C4-2B (cell line): ENCODE measurements around the gene ALDH1L1.

ENCODE experiments used
- H3K27ac ChIP-seq: fragments of 450-650 bp; 2 replicates; pipeline ENCODE4 v1.5.1; 2017
- CTCF ChIP-seq: fragments of 450-650 bp; conservative IDR thresholded peaks from 2 replicates; pipeline ENCODE4 v1.5.1; 2017; ENCODE audit warnings: mild to moderate bottlenecking
- ZFX ChIP-seq: fragments of 450-650 bp; IDR thresholded peaks from 2 replicates; pipeline ENCODE4 v1.6.1; 2017

The ALDH1L1 gene

GRCh38 chr3:126107957-126108675 is 72.3 kb downstream of the ALDH1L1 start:
- TF ChIP-seq ZFX (no peak), CTCF (no peak)
- no peak overlapping the region for H3K27ac ChIP-seq

- H3K27ac ChIP-seq, result no peak overlapping the region
- no peak for TF ChIP-seq CTCF
- TF ChIP-seq ZFX, result no peak
Measured at GRCh38 chr3:126107203-126107939, 73.0 kb downstream of the ALDH1L1 start.

- H3K27ac ChIP-seq, result no peak overlapping the region
- TF ChIP-seq CTCF (no peak), ZFX (no peak)
Measured at GRCh38 chr3:126106336-126107202, 73.8 kb downstream of the ALDH1L1 start.

GRCh38 chr3:126105691-126106187 is 74.6 kb downstream of the ALDH1L1 start:
- no peak for TF ChIP-seq ZFX
- TF ChIP-seq CTCF, result no peak

GRCh38 chr3:126104742-126105605 is 75.4 kb downstream of the ALDH1L1 start:
- TF ChIP-seq ZFX (no peak), CTCF (no peak)
- H3K27ac ChIP-seq, result no peak overlapping the region

More at GRCh38 chr3:126105691-126106187, 74.6 kb downstream of the ALDH1L1 start:
- no peak overlapping the region for H3K27ac ChIP-seq

- no peak overlapping the region for H3K27ac ChIP-seq
- TF ChIP-seq CTCF, result no peak
- no peak for TF ChIP-seq ZFX
Measured at GRCh38 chr3:126104028-126104635, 76.3 kb downstream of the ALDH1L1 start.
